GM12872 (cell line): Measurements from ENCODE around the gene C4BPA.

Experiments
- TF ChIP-seq, protein P1 (sequence below): IDR thresholded peaks from 3 replicates; pipeline ENCODE4 v1.5.1; 2011; ENCODE audit warnings: low read depth, mild to moderate bottlenecking, low read length, moderate library complexity; ENCODE audit not compliant: insufficient read depth

Gene C4BPA

DNA sequence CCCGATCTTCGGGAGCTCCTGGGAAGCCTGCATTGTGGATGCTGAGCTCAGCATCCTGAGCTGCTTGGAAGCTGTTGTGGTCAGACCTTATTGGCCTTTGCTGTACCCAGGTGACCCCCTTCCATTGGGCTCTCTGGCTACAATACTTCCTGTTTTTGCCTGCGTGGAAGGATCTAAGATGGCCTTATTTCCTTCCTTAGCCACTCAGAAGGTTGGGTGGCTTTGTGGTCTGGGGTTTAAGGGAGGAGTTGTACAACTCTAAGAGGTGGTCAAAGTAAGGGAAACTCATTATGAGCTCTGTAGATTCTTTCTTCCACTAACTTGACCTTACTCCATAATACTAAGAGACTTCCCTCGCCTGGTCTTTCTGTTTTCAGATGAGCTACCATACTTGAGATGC lies 33.2 kb upstream of the C4BPA start:
- TF ChIP-seq, protein P1, sequence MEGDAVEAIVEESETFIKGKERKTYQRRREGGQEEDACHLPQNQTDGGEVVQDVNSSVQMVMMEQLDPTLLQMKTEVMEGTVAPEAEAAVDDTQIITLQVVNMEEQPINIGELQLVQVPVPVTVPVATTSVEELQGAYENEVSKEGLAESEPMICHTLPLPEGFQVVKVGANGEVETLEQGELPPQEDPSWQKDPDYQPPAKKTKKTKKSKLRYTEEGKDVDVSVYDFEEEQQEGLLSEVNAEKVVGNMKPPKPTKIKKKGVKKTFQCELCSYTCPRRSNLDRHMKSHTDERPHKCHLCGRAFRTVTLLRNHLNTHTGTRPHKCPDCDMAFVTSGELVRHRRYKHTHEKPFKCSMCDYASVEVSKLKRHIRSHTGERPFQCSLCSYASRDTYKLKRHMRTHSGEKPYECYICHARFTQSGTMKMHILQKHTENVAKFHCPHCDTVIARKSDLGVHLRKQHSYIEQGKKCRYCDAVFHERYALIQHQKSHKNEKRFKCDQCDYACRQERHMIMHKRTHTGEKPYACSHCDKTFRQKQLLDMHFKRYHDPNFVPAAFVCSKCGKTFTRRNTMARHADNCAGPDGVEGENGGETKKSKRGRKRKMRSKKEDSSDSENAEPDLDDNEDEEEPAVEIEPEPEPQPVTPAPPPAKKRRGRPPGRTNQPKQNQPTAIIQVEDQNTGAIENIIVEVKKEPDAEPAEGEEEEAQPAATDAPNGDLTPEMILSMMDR = no peak

GRCh38 chr1:207071426-207071825 lies 32.6 kb upstream of the C4BPA start:
- TF ChIP-seq, protein P1 = no peak

GRCh38 chr1:207072233-207072632 lies 31.8 kb upstream of the C4BPA start:
- TF ChIP-seq, protein P1 = no peak

GRCh38 chr1:207073906-207074820 lies 29.9 kb upstream of the C4BPA start:
- TF ChIP-seq, protein P1 = no peak

GRCh38 chr1:207076181-207076955 lies 27.7 kb upstream of the C4BPA start:
- TF ChIP-seq, protein P1 = no peak

GRCh38 chr1:207077012-207077411 lies 27.0 kb upstream of the C4BPA start:
- TF ChIP-seq, protein P1 = no peak

- TF ChIP-seq, protein P1 = peak; percentile 93
These were observed 26.3 kb upstream of the C4BPA start for GRCh38 chr1:207077470-207078377.
